ENCODE results near the gene PTRH2.
A peak's percentile ranks its signal among the peaks of the same experiment; 100 is the strongest.
"Not testable (repeated sequence)": the region's sequence is repeated elsewhere in the genome, so short reads cannot be mapped to it uniquely, and the experiment has no call there.

Gene PTRH2

DNA sequence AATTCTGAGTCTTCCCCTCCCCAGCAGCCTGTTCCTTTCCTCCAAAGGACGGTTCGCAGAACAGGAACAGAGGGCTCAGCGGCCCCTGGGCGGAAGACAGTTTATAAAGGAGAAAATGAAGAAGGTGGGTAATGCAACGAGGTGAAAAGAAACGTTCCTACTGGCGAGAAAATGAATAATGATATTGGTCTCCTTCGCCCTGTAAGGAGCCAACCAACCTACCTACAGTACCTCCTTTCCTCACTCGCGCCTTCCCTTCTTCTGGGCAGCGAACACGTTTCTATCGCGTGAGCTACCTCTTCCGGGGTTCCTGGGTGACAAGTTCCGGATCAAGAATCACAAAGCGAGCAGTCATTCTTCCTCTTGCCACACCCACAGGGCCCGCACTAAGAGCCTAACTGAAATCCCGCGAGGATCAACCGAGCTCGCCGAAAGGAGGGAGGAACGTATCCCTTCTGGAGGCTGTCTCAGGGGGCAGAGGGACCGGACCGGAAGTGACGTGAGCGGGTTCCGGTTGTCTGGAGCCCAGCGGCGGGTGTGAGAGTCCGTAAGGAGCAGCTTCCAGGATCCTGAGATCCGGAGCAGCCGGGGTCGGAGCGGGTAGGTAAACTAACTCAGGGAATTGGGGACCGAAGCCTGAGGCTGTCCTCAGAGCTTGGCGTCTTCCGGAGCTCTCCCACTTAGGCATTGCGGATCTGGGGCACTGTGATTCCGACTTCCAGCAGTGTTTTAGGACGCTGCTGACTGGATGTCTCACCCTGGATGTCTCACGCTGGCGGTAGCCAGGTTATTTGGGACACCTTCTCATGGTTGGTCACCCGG is at the start of gene PTRH2, which contains the start of gene VMP1:
Gene PTRH2, minus strand, starts transcription at position 282 of the 822 bp plus-strand sequence. CDS start 9,452 bp downstream, outside the sequence.
Gene VMP1, plus strand, starts transcription at position 506 of the 822 bp plus-strand sequence. CDS start 23,793 bp downstream, outside the sequence.
- H3K36me3 ChIP-seq (ENCODE audit: control insufficient read depth in 5 of 5, insufficient read depth in 5 of 5, low read length in 5 of 5) = peaks cover 0 to 7% (median under 1%) of the 10 kb centered on the region in 5 donors
- peaks cover 0 to 37% (median 33%) of the 10 kb centered on the region in 5 donors for H3K4me1 ChIP-seq (ENCODE audit: control insufficient read depth in 5 of 5, insufficient read depth in 5 of 5, low read length in 5 of 5)
- H3K27ac ChIP-seq (ENCODE audit: low read depth, low read length) = peak within 1 kb of the TSS; percentile 95
- H3K4me3 ChIP-seq (ENCODE audit: low read depth in 1 of 5, low read length in 5 of 5) = peak within 1 kb of the TSS; percentile 83 to 98 (median 95)
- H3K9ac ChIP-seq (ENCODE audit: low read length in 5 of 5) = peak within 1 kb of the TSS; percentile 91 to 97 (median 94)
- no peaks in the 10 kb centered on the region for H3K9me3 ChIP-seq (ENCODE audit: control insufficient read depth in 5 of 5, low read length in 5 of 5)
- no peaks in the 10 kb centered on the region for H3K27me3 ChIP-seq (ENCODE audit: control insufficient read depth in 5 of 5, insufficient read depth in 4 of 5, low read length in 5 of 5)

DNA sequence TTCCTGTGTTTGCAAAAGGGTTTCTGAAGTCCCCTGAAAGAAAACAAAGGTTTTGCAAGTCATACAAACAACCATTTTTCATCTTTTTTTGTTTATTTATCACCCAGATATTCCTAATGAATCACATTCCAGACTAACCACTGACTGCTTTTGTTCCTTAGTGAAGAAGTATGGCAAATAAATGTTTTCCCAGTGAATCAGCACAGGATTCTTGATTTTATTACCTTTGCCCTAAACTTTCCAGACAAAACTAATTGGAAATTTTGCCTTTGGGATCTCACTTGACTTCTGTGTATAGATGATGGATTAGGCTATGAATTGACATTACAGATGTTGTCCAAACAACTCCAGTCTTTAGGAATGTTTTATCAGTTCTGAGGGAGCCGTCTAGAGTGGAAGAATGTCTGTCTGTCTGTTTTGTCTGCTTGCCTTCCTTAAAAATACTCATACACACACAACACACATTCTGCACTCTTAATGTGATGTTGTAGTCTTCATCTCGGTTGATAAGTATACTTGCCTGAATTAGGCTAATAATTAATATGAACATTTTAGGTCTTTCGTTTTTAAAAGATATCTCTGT is 49.1 kb upstream of the PTRH2 start:
- Histone ChIP-seq H3K4me3 (ENCODE audit: low read depth in 1 of 5, low read length in 5 of 5) (no peak overlapping the region), H3K9me3 (ENCODE audit: control insufficient read depth in 5 of 5, low read length in 5 of 5) (no peaks in the 10 kb centered on the region), H3K36me3 (ENCODE audit: control insufficient read depth in 5 of 5, insufficient read depth in 5 of 5, low read length in 5 of 5) (peaks cover 0 to 2% (median 0%) of the 10 kb centered on the region in 5 donors), H3K27ac (ENCODE audit: low read depth, low read length) (peak overlapping the region; percentile 98), H3K4me1 (ENCODE audit: control insufficient read depth in 5 of 5, insufficient read depth in 5 of 5, low read length in 5 of 5) (peaks cover 2 to 16% (median 14%) of the 10 kb centered on the region in 5 donors), H3K9ac (ENCODE audit: low read length in 5 of 5) (peak overlapping the region in 4 of 5 donors; percentile 21 to 72 (median 54)), H3K27me3 (ENCODE audit: control insufficient read depth in 5 of 5, insufficient read depth in 4 of 5, low read length in 5 of 5) (no peaks in the 10 kb centered on the region)

DNA sequence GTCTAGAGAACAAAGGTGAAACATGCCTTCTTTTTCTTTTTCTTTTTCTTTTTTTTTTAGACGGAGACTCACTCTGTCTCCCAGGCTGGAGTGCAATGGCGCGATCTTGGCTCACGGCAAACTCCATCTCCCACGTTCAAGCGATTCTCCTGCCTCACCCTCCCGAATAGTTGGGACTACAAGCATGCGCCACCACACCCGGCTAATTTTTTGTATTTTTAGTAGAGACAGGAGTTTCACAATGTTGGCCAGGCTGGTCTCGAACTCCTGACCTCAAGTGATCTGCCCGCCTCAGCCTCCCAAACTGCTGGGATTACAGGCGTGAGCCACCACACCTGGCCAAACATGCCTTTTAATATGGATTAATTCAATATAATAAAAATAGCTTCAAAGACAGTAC is 47.8 kb upstream of the PTRH2 start:
- not testable (repeated sequence) for H3K9me3 ChIP-seq (ENCODE audit: control insufficient read depth in 5 of 5, low read length in 5 of 5); H3K9ac ChIP-seq (ENCODE audit: low read length in 5 of 5); H3K27me3 ChIP-seq (ENCODE audit: control insufficient read depth in 5 of 5, insufficient read depth in 4 of 5, low read length in 5 of 5); H3K36me3 ChIP-seq (ENCODE audit: control insufficient read depth in 5 of 5, insufficient read depth in 5 of 5, low read length in 5 of 5); H3K4me3 ChIP-seq (ENCODE audit: low read depth in 1 of 5, low read length in 5 of 5)
- peaks cover 2 to 16% (median 14%) of the 10 kb centered on the region in 5 donors for H3K4me1 ChIP-seq (ENCODE audit: control insufficient read depth in 5 of 5, insufficient read depth in 5 of 5, low read length in 5 of 5)
- H3K27ac ChIP-seq (ENCODE audit: low read depth, low read length) = peak overlapping the region; percentile 98

DNA sequence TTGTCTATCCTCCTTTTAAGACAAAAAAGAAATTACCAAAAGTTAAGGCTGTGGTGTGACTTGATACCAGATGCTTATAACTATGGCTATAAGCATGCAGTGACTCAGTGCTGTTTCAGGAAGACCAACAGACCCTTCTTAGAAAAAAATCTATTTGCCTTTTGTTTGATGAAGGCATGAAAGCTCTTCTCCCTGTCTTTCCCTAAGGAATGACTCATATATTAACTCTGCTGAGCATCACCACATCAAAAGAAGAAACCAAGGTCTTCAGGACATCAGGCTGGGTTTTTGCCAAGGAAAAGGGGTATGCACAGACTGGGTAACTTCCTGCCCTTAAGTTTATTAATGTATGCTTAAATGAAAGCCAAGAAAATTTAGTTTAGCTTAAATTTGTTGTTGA is 47.3 kb upstream of the PTRH2 start:
- Histone ChIP-seq H3K9ac (ENCODE audit: low read length in 5 of 5) (peak overlapping the region in 1 of 5 donors; percentile 63), H3K36me3 (ENCODE audit: control insufficient read depth in 5 of 5, insufficient read depth in 5 of 5, low read length in 5 of 5) (peaks cover 0 to 2% (median 0%) of the 10 kb centered on the region in 5 donors), H3K4me3 (ENCODE audit: low read depth in 1 of 5, low read length in 5 of 5) (no peak overlapping the region), H3K9me3 (ENCODE audit: control insufficient read depth in 5 of 5, low read length in 5 of 5) (no peaks in the 10 kb centered on the region), H3K4me1 (ENCODE audit: control insufficient read depth in 5 of 5, insufficient read depth in 5 of 5, low read length in 5 of 5) (peaks cover 2 to 16% (median 14%) of the 10 kb centered on the region in 5 donors), H3K27me3 (ENCODE audit: control insufficient read depth in 5 of 5, insufficient read depth in 4 of 5, low read length in 5 of 5) (no peaks in the 10 kb centered on the region), H3K27ac (ENCODE audit: low read depth, low read length) (peak overlapping the region; percentile 98)

DNA sequence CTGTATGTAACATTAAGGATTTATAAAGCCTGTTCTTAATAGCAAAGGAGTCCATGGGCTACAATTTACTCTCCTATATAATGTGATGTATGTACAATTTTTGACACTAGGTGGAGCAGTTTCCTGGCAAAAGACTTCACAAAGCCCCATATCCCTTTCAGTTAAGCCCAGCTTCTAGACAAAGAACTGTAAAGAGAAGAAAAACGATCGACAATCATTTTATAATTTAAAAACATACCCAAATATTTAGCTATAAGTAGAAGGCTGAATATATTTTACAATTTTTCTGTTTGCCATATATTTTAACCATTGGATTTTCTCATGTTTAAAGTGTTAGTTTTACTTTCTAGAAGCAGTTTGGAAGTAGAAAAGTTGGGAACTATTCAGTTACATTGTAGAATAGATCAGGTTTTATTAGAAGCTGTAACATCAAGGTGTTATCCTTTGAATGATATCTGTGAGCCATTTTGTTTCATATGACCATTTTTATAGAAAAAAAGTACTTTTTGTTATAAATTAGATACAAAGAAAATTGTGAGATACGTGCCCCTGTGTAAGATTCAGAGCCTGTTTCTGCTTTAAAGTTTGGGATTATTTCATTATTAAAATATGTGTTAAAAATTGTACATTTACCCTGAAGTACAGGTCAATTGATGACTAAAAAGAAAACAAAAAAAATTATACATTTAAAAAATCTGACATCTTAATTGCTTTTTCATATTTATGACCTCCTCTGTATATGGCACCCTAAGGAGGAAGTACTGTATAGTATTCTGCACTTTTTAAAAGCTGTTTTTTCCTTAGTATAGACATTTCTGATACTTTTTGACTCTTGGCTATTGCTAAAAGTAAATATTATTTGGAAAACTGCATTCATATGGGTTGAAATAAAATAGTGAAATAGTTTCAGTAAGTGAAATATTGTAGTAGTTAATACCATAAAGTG is 46.6 kb upstream of the PTRH2 start:
- peak overlapping the region in 4 of 5 donors; percentile 4 to 63 (median 52) for H3K9ac ChIP-seq (ENCODE audit: low read length in 5 of 5)
- H3K9me3 ChIP-seq (ENCODE audit: control insufficient read depth in 5 of 5, low read length in 5 of 5) = no peaks in the 10 kb centered on the region
- no peaks in the 10 kb centered on the region for H3K27me3 ChIP-seq (ENCODE audit: control insufficient read depth in 5 of 5, insufficient read depth in 4 of 5, low read length in 5 of 5)
- H3K36me3 ChIP-seq (ENCODE audit: control insufficient read depth in 5 of 5, insufficient read depth in 5 of 5, low read length in 5 of 5) = peaks cover 0 to 2% (median 0%) of the 10 kb centered on the region in 5 donors
- peak overlapping the region in 2 of 5 donors; percentile 13 to 28 for H3K4me3 ChIP-seq (ENCODE audit: low read depth in 1 of 5, low read length in 5 of 5)
- H3K4me1 ChIP-seq (ENCODE audit: control insufficient read depth in 5 of 5, insufficient read depth in 5 of 5, low read length in 5 of 5) = peaks cover 2 to 16% (median 14%) of the 10 kb centered on the region in 5 donors
- H3K27ac ChIP-seq (ENCODE audit: low read depth, low read length) = peak overlapping the region; percentile 98

DNA sequence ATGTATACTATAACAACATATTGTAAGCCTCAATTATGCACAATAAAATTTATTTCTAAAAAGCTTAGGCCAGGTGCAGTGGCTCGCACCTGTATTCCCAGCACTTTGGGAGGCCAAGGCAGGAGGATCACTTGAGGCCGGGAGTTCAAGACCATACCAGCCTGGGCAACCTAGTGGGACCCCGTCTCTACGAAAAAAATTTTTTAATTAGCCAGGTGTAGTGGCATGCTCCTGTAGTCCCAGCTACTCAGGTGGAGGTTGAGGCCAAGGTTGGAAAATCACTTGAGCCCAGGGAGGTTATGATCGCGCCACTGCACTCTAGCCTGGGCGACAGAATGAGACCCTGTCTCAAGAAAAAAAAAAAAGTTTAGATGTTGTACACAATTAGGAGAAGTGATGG is 45.7 kb upstream of the PTRH2 start:
- H3K9me3 ChIP-seq (ENCODE audit: control insufficient read depth in 5 of 5, low read length in 5 of 5) = no peaks in the 10 kb centered on the region
- H3K27me3 ChIP-seq (ENCODE audit: control insufficient read depth in 5 of 5, insufficient read depth in 4 of 5, low read length in 5 of 5) = no peaks in the 10 kb centered on the region

DNA sequence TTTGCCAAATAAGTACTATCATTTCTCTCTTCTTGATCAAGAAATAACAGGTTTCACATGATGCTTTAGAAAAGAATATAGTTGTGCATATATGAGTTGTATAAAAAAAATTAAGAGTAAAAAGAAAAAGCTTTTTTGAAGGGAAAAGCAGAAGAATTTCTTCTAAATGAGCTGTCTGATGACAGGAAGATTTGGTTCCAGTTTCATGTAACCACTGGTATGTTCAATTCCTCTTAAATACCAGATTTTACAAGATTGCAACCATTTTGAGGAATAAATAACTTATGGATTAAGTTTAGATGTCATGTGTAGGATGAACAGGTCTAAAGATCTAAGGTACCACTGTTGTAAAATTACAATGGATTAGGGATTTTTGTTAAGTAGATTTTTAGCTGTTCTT is 45.2 kb upstream of the PTRH2 start:
- no peak overlapping the region for H3K4me3 ChIP-seq (ENCODE audit: low read depth in 1 of 5, low read length in 5 of 5)
- H3K27me3 ChIP-seq (ENCODE audit: control insufficient read depth in 5 of 5, insufficient read depth in 4 of 5, low read length in 5 of 5) = no peaks in the 10 kb centered on the region
- H3K36me3 ChIP-seq (ENCODE audit: control insufficient read depth in 5 of 5, insufficient read depth in 5 of 5, low read length in 5 of 5) = no peaks in the 10 kb centered on the region
- H3K4me1 ChIP-seq (ENCODE audit: control insufficient read depth in 5 of 5, insufficient read depth in 5 of 5, low read length in 5 of 5) = peaks cover 2 to 16% (median 14%) of the 10 kb centered on the region in 5 donors
- H3K9me3 ChIP-seq (ENCODE audit: control insufficient read depth in 5 of 5, low read length in 5 of 5) = no peaks in the 10 kb centered on the region
- no peak overlapping the region for H3K27ac ChIP-seq (ENCODE audit: low read depth, low read length)
- no peak overlapping the region for H3K9ac ChIP-seq (ENCODE audit: low read length in 5 of 5)

More for the DNA sequence above, 45.7 kb upstream of the PTRH2 start:
- Histone ChIP-seq H3K27ac (ENCODE audit: low read depth, low read length) (no peak overlapping the region), H3K9ac (ENCODE audit: low read length in 5 of 5) (no peak overlapping the region), H3K36me3 (ENCODE audit: control insufficient read depth in 5 of 5, insufficient read depth in 5 of 5, low read length in 5 of 5) (no peaks in the 10 kb centered on the region), H3K4me1 (ENCODE audit: control insufficient read depth in 5 of 5, insufficient read depth in 5 of 5, low read length in 5 of 5) (peaks cover 2 to 16% (median 14%) of the 10 kb centered on the region in 5 donors), H3K4me3 (ENCODE audit: low read depth in 1 of 5, low read length in 5 of 5) (no peak overlapping the region)

DNA sequence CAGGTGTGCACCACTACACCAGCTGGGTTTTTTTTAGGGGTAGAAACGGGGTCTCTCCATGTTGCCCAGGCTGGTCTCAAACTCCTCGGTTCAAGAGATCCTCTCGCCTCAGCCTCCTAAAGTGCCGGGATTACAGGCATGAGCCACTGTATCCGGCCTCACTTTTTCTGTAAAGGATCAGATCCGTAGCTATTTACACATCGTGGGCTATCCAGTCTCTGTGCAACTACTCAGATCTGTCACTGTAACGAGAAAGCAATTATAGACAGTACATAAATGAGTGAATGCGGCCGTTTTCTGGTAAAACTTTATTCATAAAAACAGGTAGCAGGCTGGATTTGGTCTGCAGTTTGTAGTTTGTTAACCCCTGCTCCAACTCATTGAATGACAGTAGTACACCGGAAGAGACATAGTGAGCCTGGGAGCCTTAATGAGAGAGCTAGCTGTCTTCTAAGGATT is 44.8 kb upstream of the PTRH2 start:
- peaks cover 2 to 16% (median 14%) of the 10 kb centered on the region in 5 donors for H3K4me1 ChIP-seq (ENCODE audit: control insufficient read depth in 5 of 5, insufficient read depth in 5 of 5, low read length in 5 of 5)
- H3K9ac ChIP-seq (ENCODE audit: low read length in 5 of 5) = no peak overlapping the region
- H3K36me3 ChIP-seq (ENCODE audit: control insufficient read depth in 5 of 5, insufficient read depth in 5 of 5, low read length in 5 of 5) = no peaks in the 10 kb centered on the region
- no peaks in the 10 kb centered on the region for H3K9me3 ChIP-seq (ENCODE audit: control insufficient read depth in 5 of 5, low read length in 5 of 5)
- H3K27me3 ChIP-seq (ENCODE audit: control insufficient read depth in 5 of 5, insufficient read depth in 4 of 5, low read length in 5 of 5) = no peaks in the 10 kb centered on the region
- no peak overlapping the region for H3K27ac ChIP-seq (ENCODE audit: low read depth, low read length)
- no peak overlapping the region for H3K4me3 ChIP-seq (ENCODE audit: low read depth in 1 of 5, low read length in 5 of 5)

DNA sequence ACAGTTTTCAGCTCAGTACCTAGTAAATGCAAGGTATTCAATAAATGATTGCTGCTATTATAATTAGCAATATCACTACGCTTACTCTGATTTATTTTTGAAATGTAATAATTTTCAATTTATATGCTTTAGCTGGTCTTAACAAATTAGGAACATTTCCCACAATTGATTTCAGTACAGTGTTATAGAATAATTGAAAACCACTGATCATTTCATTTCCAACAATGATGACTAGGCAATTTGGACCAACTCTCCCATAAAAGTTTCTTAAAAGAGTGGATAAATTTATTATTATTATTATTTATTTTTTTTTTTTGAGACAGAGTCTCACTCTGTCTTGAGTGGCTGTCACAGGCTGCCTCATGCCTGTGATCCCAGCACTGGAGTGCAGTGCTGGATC is 41.4 kb upstream of the PTRH2 start:
- H3K27me3 ChIP-seq (ENCODE audit: control insufficient read depth in 5 of 5, insufficient read depth in 4 of 5, low read length in 5 of 5) = no peaks in the 10 kb centered on the region
- no peaks in the 10 kb centered on the region for H3K36me3 ChIP-seq (ENCODE audit: control insufficient read depth in 5 of 5, insufficient read depth in 5 of 5, low read length in 5 of 5)
- H3K4me1 ChIP-seq (ENCODE audit: control insufficient read depth in 5 of 5, insufficient read depth in 5 of 5, low read length in 5 of 5) = peaks cover 0 to 3% (median 0%) of the 10 kb centered on the region in 5 donors
- no peak overlapping the region for H3K27ac ChIP-seq (ENCODE audit: low read depth, low read length)
- H3K9ac ChIP-seq (ENCODE audit: low read length in 5 of 5) = no peak overlapping the region
- no peaks in the 10 kb centered on the region for H3K9me3 ChIP-seq (ENCODE audit: control insufficient read depth in 5 of 5, low read length in 5 of 5)
- no peak overlapping the region for H3K4me3 ChIP-seq (ENCODE audit: low read depth in 1 of 5, low read length in 5 of 5)

Measured in subcutaneous abdominal adipose tissue (tissue), 5 donors.